ENCODE data around the gene SCN2B. TPM values are rescaled to one million over a fixed set of nuclear protein-coding genes. Genes with fewer than 3 reads are reported as not detected.
A peak's percentile ranks its signal among the peaks of the same experiment; 100 is the strongest.

The SCN2B gene
- total and polyA plus RNA-seq, 7 donors, result 0.09 to 6.6 (median 0.51) TPM

DNA sequence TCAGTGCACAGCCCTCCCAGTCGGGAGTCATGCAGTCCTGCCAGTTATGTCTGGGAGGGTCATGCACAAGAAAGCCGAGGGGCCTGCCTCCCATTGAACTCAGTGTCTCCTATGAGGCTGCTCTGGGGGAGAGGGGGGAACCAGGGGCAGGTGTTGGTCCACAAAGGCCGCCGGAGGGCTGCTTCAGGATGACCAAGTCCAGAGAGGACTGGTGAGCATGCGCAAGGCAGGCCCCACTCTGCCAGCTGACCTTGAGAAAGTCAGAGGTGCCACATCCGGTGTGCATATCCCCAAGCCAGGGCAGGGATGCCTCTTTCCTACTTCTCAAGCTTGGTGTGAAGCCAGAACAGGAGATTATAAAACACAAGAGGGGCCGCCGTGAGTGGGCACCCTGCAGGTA lies 28.2 kb downstream of the SCN2B start:
- Histone ChIP-seq H3K27ac (peak overlapping the region; percentile 52), H3K36me3 (ENCODE audit: insufficient read depth in 1 of 2, low read depth in 1 of 2) (no peaks in the 10 kb centered on the region), H3K4me3 (no peak overlapping the region), H3K4me1 (no peaks in the 10 kb centered on the region), H3K27me3 (ENCODE audit: insufficient read depth in 3 of 3, low read length in 2 of 3) (peaks cover 0 to 12% (median 0%) of the 10 kb centered on the region in 3 donors), H3K9me3 (no peaks in the 10 kb centered on the region)
- intact Hi-C loops (cut with DNase I), result loop anchor here (5.0 to 10.0 kb wide), 3 partner anchors 207 to 347 kb away; partner anchors contain the start of gene UBE4A (in 1 of the 2)
- TF ChIP-seq, protein P1, sequence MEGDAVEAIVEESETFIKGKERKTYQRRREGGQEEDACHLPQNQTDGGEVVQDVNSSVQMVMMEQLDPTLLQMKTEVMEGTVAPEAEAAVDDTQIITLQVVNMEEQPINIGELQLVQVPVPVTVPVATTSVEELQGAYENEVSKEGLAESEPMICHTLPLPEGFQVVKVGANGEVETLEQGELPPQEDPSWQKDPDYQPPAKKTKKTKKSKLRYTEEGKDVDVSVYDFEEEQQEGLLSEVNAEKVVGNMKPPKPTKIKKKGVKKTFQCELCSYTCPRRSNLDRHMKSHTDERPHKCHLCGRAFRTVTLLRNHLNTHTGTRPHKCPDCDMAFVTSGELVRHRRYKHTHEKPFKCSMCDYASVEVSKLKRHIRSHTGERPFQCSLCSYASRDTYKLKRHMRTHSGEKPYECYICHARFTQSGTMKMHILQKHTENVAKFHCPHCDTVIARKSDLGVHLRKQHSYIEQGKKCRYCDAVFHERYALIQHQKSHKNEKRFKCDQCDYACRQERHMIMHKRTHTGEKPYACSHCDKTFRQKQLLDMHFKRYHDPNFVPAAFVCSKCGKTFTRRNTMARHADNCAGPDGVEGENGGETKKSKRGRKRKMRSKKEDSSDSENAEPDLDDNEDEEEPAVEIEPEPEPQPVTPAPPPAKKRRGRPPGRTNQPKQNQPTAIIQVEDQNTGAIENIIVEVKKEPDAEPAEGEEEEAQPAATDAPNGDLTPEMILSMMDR (IDR thresholded peaks at IDR 0.05), result no peak
- DNase-seq, result peak in 1 of 2 donors; percentile 47
- ATAC-seq, result no peak
- WGBS, 3 donors, result 70 to 83% (median 76%) methylated on average over 8 of the region's 8 CpGs

DNA sequence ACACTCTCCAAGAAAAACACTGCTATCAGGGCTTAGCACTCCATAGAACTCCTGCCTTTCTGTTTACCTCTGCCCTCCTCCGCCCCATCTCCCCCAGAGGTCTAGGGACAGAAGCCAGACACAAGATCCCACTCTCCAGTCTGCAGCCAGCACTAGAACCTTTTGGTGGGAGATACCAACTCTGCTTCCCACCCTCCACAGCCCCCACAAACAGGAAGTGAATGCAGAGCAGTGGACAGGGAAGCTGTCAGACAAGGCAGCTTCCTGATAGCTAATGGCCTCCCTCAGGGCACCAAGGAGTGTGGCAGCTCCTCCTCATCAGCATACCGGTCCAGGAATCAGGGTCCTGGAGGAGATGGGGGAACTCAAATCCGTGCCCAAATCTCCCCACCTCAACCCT lies 28.9 kb downstream of the SCN2B start:
- no peak for ATAC-seq
- no peaks in the 10 kb centered on the region for H3K4me1 ChIP-seq

DNA sequence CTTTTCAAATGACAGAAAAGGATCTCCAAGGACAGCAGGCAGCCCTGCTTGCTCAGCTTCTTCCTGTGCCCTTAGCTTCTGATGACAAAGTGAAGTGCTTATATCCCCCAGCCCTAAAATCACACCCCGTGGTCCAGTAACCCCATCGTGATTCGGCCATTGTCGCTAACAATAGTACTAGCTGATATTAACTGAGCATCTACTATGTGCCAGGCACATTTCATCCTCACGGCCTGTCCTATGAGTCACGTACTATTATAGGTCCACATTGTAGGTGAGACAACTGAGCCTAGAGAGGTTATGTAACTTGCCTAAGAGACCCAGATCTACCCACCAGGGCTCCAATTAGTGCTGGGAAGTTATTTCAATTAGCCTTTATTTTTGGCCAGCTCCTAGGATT lies 29.9 kb downstream of the SCN2B start:
- H3K4me3 ChIP-seq, result no peak overlapping the region
- no peaks in the 10 kb centered on the region for H3K27me3 ChIP-seq (ENCODE audit: insufficient read depth in 3 of 3, low read length in 2 of 3)
- intact Hi-C loops (cut with DNase I), result loop anchor here (1.0 to 10.0 kb wide), 4 partner anchors 25 to 348 kb away; partner anchors contain the start of gene UBE4A (in 1 of the 2)

More for the DNA sequence above, 28.9 kb downstream of the SCN2B start:
- WGBS, 3 donors, result 67 to 79% (median 71%) methylated on average over 3 of the region's 3 CpGs
- TF ChIP-seq, protein P1 (IDR thresholded peaks at IDR 0.05), result no peak
- H3K9me3 ChIP-seq, result no peaks in the 10 kb centered on the region
- intact Hi-C loops (cut with DNase I), result loop anchor here (5.0 to 10.0 kb wide), 3 partner anchors 207 to 347 kb away; partner anchors contain the start of gene UBE4A (in 1 of the 2)
- peaks cover 0 to 8% (median 0%) of the 10 kb centered on the region in 3 donors for H3K27me3 ChIP-seq (ENCODE audit: insufficient read depth in 3 of 3, low read length in 2 of 3)
- no peak overlapping the region for H3K4me3 ChIP-seq
- DNase-seq, result peak in 1 of 2 donors; percentile 18
- H3K36me3 ChIP-seq (ENCODE audit: insufficient read depth in 1 of 2, low read depth in 1 of 2), result no peaks in the 10 kb centered on the region
- peak overlapping the region; percentile 52 for H3K27ac ChIP-seq

DNA sequence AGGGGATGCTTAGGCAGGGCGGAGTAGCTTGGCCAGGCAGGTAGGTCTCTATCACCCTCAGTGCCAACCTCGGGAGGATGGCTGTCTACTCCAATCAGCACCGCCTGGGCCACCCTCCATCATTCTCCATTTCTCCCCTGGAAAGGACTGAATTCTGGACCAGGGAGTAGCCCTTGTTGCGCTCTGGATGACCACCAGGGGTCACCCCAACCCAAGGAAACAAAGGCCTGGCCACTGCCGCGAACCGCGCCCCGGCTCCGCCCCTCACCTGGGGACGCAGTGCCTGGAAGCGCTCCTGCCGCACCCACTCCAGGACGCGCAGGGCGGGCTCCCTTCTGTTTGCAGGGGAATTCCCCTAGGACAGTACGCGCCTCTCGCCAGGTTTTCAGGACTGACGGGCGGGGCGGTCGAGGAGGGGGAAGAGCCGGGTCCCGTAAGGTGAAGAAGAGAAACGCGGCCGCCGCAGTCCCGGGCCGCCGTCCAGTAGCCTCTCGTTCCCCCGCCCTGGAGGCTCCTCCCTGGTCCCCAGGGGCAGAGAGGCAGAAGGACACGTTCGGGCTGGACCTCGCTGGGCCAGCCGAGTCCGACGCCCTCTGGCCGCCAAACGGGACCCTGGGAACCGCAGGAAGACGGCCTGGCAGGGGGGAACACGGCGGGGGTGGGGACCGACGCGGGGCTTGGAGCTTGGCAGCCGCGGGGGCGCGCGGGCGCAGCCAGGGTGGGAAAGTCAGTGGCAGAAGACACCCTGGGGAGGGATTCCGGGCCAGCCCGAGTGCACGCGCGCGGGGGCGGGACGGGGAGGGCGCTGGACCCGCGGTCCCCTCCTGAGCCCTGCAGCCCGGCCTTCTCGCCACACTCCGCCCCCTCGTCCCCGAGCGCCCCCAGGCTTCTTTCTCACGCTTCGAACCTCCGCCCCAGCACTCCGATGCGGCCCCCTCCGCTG lies 30.9 kb downstream of the SCN2B start:
- 3 to 7% (median 3%) methylated on average over 41 to 78 of the region's 78 CpGs for WGBS, 3 donors
- intact Hi-C loops (cut with DNase I), result loop anchor here (1.0 to 10.0 kb wide), 6 partner anchors 26 to 349 kb away; partner anchors contain the start of gene UBE4A (in 1 of the 2)
- Histone ChIP-seq H3K27ac (peak overlapping the region; percentile 52), H3K4me1 (no peaks in the 10 kb centered on the region), H3K4me3 (peak overlapping the region; percentile 67), H3K9me3 (no peaks in the 10 kb centered on the region), H3K36me3 (ENCODE audit: insufficient read depth in 1 of 2, low read depth in 1 of 2) (no peaks in the 10 kb centered on the region), H3K27me3 (ENCODE audit: insufficient read depth in 3 of 3, low read length in 2 of 3) (no peaks in the 10 kb centered on the region)
- TF ChIP-seq, protein P1 (IDR thresholded peaks at IDR 0.05), result peak; percentile 90
- DNase-seq, result peak; percentile 81 to 91
- peak; percentile 90 to 96 (median 94) for ATAC-seq

More for the DNA sequence above, 29.9 kb downstream of the SCN2B start:
- Histone ChIP-seq H3K36me3 (ENCODE audit: insufficient read depth in 1 of 2, low read depth in 1 of 2) (no peaks in the 10 kb centered on the region), H3K4me1 (no peaks in the 10 kb centered on the region), H3K9me3 (no peaks in the 10 kb centered on the region), H3K27ac (peak overlapping the region; percentile 52)
- TF ChIP-seq, protein P1 (IDR thresholded peaks at IDR 0.05), result no peak
- DNase-seq, result peak in 1 of 2 donors; percentile 7
- WGBS, 3 donors, result 53 to 83% (median 67%) methylated on average over 6 of the region's 6 CpGs
- peak in 3 of 4 donors; percentile 26 to 47 (median 34) for ATAC-seq
